HG02642 (cell line): ENCODE data around the gene CABLES2.

Experiments
- ATAC-seq: cut with Tn5 transposase; IDR thresholded peaks from one replicate; pipeline ENCODE4 v1.9.1; 2021; ENCODE audit warnings: mild to moderate bottlenecking; ENCODE audit not compliant: unreplicated experiment, poor library complexity

The CABLES2 gene

GRCh38 chr20:62353289-62354030 is 53.6 kb downstream of the CABLES2 start:
- no peak for ATAC-seq

DNA sequence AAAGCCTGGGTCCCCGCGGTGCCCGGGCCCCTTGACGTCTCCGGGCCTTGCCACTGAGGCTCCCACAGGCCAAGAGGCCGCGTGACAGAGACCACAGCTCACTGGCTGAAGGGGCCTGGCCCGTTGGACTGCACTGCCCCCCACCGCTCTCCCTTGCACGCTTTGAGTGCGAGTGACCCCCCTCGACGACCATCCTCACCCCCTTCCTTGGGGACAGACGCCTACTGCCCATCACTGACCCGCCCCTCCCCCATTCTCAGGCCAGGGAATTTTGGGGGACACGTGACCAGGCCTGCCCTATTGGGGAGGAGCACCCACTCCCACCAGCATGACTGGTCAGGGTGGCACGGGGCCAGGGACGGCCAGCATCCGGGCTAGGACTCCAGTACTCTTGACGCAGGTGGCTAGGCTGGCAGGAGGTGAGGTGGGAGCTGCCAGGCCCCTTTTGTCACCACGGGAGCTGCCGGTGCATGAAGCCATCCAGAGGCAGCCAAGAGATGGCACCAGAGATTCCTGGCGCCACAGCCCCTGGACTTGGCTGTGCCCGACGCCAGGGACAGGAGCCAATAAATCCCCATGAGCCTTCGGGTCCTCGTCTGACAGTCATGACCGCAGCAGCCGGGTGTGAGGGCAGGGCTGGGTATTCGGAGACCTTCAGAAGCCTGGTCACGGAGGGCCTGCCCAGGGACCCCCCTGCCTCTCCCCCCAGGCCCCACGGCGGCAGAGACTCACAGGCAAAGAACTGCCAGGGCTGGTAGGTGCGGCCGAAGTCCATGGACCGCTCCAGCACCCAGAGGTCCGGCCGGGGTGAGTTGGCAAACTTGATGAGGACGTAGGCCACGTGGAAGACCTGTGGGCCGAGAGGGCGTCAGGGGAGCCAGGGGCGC is 54.4 kb downstream of the CABLES2 start:
- no peak for ATAC-seq

GRCh38 chr20:62351469-62352401 is 55.4 kb downstream of the CABLES2 start:
- no peak for ATAC-seq

DNA sequence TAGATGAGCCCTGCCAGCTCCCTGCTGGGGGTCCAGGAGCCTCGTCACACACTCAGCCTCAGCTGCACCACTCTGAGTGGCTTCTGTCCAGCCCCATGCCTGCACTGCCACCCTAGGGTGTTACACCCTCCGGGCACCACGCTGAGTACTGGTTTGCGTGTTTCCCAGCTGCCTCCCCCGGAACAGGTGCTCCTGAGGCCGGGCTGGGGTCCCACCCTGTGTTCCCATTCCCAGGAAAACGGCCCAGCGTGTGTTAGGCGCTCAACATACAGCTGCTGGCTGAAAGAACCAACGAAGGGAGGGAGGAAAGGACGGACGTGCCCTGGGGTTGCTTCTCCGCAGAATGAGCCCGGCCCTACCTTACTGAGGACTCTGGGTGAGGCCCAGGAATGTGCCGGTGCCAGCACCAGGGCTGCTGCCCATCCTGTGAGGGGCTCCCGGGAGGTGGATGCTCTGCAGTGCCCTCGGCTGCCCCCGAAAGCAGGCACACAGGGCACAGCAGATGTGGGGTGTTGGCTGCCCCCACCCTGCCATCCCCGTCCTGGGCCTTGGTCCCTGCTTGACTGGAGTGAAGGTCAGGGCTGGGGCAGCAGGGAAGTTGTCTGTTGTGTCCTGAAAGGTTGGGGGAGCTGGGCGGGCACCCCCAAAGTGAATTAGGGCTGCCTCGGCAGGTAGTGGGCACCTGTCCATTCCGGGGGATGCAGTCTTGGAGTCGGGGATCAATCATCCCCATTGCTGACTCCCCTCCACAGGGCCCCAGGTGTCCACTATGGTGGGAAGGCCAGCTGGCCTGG is 56.3 kb downstream of the CABLES2 start:
- ATAC-seq = no peak

DNA sequence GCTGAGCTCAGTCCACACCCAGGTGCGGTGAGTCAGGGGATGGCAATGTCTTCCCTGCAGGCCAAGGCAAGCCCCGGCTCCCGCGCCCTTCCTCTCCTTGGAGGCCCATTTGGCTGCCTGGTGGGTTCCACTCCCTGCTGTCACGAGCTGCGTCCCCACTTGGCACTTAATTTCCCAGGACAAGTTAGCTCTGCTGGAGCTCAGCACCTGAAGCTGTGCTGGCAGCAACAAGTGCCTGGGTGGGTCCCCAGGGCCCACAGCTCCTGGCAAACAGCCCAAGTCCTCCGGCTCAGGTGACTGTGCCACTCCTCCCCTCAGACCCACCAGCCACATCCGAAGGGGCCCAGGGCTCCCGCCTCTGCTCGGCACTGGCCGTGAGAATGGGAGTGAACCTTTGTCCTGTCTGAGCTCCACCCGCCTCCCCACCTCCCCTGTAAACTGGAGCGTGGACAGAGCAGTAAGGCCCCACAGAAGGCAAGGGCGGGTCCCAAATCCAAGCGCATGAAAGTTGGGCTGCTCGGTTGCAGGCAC is 56.9 kb downstream of the CABLES2 start:
- no peak for ATAC-seq

- ATAC-seq = no peak
Measured at GRCh38 chr20:62349556-62350097, 57.5 kb downstream of the CABLES2 start.

DNA sequence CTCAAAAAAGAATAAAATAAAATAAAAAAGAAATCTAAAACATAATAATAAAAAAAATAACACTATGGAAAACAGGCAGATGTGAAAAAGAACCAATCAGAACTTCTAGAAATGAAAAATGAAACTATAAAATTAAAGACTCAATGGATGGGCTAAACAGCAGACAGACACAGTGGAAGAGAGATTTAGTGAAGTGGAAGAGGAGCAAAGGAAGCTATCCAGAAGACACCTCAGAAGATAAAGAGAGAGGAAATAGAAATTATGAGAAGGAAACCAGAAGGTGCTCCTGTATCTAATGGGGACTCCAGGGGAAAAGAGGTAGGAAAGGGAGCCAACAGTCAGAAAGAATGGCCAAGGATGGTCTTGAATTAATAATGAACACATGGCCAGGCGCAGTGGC is 58.5 kb downstream of the CABLES2 start:
- ATAC-seq = no peak

DNA sequence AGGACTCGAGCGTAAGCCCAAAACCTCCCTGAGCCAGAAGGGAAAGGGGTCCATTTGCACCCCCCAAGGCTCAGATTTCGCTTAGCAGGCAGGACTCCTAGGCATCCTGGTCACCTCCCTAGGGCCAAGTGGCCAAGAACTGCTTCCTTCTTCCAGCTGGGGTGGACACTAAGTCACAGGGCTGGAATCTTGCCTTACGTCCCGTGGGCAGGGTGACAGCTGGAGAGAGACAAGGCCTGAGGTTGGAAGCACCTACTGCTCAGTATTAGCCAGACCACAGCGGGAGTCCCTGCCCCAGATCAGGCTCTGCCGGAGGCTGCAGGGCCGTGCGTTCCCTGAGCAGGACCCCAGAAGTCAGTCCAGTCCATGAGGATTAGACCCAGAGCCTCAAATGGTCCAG is 59.6 kb downstream of the CABLES2 start:
- no peak for ATAC-seq

- ATAC-seq = no peak
Measured at GRCh38 chr20:62347151-62347404, 60.0 kb downstream of the CABLES2 start.

DNA sequence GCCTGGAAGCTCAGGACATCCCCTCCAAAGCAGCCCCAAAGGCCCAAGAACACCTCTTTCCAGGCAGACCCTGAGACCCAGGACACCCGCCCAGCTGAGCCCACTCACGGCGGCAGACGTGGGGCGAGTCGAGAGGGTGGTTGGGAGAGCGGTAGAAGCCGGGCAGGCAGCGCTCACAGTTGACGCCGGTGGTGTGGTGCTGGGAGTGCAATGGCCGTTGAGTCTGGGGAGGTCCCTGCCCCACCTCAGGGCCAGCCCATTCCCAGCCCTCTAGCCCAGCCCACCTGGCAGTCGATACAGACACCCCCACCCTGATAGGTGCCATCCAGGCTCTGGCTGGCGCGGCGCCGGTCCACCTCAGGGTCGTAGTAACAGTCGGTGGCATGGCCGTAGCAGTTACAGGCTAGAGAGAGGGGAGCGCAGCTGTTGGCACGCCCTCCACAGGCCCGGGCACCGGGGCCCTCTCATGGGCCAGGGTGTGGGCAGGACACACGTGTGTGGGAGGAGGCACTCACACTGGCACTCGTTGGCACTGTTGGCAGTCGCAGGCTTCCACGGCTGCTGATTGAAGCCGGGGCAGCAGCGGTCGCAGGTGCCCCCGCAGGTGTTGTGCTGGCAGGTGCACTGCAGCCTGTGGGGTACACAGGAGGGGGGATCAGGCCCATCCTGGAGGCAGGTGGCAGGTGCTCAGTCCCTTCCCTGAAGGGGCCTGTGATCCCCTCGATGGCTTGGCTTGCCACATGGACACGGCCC is 60.5 kb downstream of the CABLES2 start:
- ATAC-seq = no peak

GRCh38 chr20:62345681-62346370 is 61.3 kb downstream of the CABLES2 start:
- no peak for ATAC-seq

DNA sequence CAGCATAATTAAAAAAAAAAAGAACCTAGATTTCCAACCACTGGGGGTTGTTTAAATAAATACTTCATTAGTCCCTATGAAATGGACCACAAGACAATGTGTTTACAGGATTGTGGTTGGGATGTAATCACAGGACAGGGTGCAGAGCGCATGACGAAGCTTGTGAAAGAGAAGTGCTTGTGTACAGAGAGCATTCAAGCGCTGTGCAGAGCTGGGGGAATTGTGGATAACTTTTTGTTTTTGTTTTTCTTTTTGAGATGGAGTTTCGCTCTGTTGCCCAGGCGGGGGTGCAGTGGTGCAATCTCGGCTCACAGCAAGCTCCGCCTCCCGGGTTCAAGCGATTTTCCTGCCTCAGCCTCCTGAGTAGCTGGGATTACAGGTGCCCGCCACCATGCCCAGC is 62.3 kb downstream of the CABLES2 start:
- ATAC-seq = no peak

DNA sequence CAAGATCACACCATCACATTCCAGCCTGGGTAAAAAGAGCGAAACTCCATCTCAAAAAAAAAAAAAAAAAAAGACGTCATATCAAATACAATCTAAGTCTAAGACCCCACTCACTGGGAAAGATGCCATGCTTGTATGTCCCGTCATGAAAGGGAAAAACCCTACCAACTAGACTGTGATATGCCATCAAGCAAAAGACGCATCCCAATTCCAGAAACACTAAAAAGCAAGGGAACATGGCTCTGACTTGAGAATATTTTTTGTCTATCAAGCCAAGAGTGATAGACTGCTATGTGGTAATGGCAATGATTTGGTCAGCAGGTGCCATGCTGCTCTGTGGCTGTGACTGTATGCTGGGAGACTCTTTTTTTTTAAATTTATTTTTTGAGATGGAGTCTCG is 63.0 kb downstream of the CABLES2 start:
- ATAC-seq = no peak

DNA sequence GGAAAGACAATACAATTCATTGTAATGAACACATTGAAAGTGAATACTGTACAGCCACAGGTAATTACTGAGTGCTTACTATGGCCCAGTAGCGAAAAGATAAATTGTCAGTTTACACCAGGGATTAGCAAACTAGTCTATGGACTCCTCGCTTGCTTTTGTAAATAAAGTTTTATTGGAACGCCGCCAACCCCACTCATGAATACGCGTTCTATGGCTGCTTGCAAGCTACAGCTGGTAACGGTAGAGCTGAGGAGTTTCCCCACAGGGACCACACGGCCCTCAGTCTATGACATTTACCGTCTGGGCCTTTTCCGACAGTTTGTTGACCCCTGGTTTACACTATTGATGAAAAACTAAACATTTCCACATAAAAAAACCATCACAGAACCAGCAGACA is 64.2 kb downstream of the CABLES2 start:
- no peak for ATAC-seq

DNA sequence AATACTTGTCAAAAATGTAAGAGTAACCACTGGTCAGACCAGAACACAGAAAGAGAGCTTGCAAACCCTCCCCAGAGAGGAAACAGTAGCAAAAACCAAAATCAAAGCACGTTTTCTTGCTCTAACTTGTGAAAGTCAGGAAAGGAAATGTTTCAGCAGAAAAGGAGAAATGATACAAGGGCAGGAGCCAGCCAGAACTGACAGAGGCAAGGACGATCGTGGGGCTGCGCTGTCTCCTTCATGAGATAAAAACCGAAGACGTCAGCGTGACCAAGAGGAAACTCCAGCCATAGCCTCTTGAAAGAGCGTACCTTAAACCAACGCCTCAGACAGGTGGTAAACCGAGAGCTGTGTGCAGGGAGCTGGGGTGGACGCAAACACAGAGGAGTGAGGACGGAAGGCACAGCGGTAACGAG is 67.4 kb downstream of the CABLES2 start:
- peak; percentile 63 for ATAC-seq
